ENCODE results near the gene ASCL4.
A peak's percentile ranks its signal among the peaks of the same experiment; 100 is the strongest.
"Not testable (repeated sequence)": the region's sequence is repeated elsewhere in the genome, so short reads cannot be mapped to it uniquely, and the experiment has no call there.

ASCL4 gene, protein sequence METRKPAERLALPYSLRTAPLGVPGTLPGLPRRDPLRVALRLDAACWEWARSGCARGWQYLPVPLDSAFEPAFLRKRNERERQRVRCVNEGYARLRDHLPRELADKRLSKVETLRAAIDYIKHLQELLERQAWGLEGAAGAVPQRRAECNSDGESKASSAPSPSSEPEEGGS

DNA sequence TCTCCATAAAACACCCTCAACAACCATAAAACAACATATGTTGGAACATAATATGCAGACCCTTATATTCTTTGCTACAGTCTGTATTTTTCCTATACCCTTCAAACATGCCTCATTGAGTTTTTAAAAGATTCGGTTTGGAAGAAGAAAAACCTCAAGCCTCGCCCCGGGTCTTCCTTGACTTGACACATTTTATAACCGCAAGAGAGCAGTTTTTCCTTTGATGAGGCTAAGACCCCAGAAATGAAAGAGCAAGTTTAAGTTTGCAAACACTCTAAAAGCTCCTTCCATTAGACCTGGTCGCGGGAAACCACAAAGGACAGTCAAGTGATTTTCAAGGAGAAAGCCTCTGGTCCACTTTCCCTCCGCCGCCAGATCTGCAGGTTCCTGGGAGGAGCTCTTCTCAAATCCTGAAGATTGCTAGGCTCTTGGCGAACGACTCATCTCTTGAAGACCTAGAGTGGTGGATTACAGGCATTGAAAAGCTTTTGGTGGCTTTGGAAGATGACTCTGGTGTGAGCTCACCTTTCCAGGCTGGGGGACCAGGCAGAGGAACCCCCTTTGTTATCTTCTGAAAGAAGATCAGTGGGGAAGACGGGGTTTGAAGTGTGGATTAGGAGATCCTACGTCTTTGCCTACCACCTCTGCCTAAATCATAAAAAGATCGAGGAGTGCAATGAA lies at the start of gene ASCL4:
ASCL4 (plus strand) TSS at position 356 of the 681 bp plus-strand sequence. CDS start 515 bp downstream, outside the sequence.
- no peak for DNase-seq (ENCODE audit: low spot score)

DNA sequence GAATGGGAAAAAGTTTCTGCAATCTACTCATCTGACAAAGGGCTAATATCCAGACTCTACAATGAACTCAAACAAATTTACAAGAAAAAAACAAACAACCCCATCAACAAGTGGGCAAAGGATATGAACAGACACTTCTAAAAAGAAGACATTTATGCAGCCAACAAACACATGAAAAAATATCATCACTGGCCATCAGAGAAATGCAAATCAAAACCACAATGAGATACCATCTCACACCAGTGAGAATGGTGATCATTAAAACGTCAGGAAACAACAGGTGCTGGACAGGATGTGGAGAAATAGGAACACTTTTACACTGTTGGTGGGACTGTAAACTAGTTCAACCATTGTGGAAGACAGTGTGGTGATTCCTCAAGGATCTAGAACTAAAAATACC lies 47.2 kb upstream of the ASCL4 start:
- not testable (repeated sequence) for DNase-seq (ENCODE audit: low spot score)

DNA sequence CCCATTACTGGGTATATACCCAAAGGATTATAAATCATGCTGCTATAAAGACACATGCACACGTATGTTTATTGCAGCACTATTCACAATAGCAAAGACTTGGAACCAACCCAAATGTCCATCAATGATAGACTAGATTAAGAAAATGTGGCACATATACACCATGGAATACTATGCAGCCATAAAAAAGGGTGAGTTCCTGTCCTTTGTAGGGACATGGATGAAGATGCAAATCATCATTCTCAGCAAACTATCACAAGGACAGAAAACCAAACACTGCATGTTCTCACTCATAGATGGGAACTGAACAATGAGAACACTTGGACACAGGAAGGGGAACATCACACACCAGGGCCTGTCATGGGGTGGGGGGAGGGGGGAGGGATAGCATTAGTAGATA lies 46.8 kb upstream of the ASCL4 start:
- not testable (repeated sequence) for DNase-seq (ENCODE audit: low spot score)

DNA sequence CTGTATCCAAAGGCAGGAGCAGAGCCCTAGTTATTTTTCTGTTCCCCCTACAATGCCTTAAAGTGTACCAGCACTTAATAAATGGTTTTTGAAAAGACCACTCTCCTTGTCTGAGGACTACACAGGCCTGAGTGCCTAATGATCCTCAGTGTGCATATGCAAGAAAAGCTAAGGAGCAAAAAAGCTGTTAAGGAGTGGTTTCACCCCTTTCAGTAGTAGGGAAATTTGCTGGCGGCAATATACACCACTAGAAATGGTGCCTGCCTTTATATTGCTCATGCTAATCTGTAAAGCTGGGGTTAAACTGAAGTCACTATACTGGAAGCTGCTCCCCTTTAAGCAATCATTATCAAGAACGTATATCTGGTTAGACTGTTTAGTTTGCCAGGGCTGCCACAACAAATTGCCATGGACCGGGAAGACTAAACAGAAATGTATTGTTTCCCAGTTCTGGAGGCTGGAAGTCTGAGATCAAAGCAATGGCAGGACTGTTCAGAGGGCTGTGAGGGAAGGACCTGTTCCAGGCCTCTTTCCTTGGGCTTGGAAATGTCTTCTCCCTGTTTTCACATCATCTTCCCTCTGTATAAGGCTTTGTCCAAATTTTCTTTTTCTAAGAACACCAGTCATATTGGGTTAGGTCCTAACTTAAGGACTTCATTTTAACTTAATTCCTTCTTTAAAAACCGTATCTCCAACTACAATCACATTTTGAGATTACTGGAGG lies 43.7 kb upstream of the ASCL4 start:
- no peak for DNase-seq (ENCODE audit: low spot score)

DNA sequence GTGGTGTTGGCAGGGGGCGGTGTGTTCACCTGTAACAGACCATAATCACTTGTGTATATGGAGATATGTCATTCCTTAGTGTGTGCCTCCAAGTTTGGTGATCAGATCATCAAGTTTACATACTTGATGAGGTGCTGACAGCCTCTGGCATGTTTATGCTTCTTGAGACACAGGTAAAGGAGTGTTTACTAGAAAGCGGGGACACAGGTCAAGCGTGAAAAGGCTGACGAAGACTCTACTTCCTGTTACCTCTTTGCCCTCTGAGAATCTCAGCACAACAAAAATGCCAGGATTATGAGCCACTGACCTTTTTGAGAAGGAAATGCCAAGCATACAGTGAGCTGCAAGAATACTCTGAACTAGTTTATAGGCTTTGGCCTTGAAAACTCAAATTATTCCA lies 43.1 kb upstream of the ASCL4 start:
- peak; percentile 10 for DNase-seq (ENCODE audit: low spot score)

DNA sequence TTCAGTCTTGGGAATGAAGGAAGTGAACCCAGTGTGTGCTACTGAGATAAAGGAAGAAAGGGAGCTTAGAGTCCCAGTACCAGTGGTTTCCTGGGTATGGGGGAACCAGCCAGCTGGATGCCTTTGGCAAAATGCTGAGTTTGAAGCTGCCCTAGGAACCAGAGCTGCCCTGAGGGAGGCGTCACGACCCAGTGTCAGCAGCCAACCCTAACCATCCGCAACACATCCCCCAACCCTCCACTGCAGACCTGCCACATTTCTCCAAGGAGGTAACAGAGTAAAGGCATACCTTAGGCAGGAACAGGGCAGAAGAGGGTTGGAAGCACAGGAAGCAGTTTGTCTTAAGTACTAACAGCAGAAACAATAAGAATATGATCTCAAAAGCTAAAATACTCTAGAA lies 42.1 kb upstream of the ASCL4 start:
- DNase-seq (ENCODE audit: low spot score): no peak

DNA sequence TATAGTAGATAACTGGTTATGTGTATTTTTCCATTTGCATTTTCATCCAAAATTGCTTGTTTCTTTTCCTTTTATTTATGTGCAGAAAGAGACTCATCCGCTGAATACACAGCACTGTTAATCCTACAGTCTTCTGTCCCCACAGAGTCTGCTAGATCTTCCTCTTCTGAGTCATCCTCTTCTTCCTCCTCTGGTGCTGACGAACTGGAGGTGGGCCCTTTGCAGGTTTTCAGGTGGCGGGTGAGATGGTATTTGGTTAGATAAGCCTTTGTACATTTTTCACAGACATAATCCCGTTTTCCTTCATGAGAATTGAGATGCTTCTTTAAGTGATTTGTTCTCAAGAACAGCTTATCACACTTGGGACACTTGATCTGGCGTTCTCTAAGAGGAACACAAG lies 40.4 kb upstream of the ASCL4 start:
- no peak for DNase-seq (ENCODE audit: low spot score)

DNA sequence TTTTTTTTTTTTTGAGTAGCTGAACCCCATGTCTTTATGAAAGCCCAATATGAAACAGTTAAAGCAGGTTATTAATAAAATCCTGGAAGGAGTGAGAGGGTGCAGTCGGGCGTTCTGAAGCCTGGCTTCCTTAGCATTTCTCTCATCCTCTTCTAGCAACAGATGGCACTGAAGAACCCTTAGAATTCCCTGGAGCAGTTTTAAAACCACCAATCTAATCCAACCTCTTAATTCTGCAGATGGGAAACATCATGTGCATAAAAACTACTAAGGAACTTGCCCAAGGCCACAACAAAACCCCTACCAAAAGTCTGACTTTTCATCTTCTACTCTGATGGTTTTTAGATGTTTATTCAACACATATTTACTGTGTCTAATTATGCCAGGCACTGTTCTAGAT lies 38.7 kb upstream of the ASCL4 start:
- no peak for DNase-seq (ENCODE audit: low spot score)

DNA sequence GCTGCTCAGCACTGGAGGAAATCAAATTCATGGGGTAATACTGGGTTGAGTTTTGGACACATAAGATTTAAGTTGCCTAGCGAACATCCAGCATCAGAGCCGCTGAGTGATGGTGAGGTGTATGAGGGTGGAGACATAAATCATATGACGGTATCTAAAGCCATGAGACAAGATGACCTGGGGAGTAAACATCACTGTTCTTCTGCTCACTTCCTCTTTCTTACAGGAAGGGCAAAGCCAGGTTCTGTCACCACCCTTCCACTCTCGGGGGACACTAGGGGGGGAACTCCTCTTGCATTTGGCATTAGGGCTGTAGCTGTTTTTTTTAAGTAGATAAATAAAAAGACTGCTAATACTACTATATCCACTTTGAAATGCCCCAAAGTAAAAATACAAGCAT lies 37.6 kb upstream of the ASCL4 start:
- no peak for DNase-seq (ENCODE audit: low spot score)

DNA sequence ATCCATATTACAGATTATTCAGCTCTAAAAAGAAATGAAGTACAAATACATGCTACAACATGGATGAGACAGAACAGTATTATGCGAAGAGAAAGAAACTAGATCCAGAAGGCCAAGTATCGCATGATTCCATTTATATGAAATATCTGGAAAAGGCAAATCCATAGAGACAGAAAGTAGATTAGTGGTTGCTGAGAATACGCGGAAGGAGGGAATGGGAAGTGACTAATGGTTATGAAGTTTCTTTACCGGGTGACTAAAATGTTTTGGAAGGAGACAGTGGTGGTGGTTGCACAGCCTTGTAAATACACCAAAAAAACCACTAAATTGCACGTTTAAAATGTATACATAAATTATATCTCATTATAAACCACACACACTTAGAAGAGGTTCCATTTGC lies 26.0 kb upstream of the ASCL4 start:
- no peak for DNase-seq (ENCODE audit: low spot score)

DNA sequence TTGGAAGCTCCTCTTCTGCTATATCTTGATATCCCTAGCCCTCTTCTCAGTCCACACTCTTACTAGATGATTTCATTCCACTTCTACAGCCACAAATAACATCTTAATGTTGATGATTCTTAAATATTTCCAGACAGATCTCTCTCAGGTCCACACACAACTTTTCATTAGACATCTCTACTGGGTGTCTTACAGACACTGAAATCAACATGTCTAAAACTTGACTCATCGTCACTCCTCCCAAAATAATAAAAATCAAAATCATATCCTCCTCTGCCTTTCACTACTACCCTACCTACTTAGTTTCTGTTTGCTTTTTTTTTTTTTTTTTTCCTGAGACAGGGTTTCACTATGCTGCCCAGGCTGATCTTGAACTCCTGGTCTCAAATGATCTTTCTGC lies 25.4 kb upstream of the ASCL4 start:
- no peak for DNase-seq (ENCODE audit: low spot score)

DNA sequence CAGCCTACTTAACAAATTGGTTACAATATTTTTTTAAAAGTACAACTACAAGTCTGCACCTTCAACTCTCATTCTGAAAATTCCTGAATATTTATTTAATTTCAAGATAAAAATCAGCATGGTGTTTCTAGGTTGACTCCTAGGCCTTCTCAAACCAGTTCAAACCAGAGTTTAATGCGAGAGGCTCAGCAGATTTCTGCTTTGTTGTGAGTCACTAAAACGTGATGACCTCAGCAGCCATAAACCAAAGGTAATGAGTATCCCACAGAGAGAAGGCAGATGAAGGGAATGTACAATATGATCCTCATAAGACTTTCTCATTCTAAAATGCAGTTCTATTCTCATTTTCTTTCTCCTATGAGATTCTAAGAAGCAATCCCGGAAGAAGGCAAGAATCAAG lies 15.1 kb upstream of the ASCL4 start:
- DNase-seq (ENCODE audit: low spot score): peak; percentile 27

DNA sequence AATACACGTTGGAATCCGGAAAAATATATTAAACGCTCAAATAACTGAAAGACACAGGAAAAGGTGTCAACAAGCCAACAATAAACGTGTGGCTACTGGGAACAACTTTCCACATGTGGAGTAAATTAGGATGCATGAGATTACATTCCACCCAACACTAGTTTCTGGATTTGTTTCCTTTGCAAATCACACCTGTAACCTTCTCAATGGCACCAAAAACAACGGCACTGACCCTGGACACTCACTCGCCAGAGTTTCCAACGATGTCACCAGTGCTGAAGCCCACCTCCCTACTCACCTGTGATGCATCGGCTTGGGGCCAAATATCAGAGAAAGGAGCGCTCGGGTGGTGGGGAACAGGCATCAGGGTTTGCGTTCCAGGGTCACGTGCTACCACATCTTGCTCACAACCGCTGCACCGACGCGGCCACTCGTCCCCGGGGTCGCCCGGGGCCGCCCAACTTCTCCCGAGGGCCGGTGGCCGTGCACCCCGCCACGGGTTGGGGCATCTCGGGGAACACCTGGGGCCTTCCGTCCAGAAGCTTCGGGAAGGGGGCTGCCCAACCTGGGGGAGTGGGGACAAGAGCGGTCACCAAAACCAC lies 14.2 kb upstream of the ASCL4 start:
- peak; percentile 16 for DNase-seq (ENCODE audit: low spot score)

DNA sequence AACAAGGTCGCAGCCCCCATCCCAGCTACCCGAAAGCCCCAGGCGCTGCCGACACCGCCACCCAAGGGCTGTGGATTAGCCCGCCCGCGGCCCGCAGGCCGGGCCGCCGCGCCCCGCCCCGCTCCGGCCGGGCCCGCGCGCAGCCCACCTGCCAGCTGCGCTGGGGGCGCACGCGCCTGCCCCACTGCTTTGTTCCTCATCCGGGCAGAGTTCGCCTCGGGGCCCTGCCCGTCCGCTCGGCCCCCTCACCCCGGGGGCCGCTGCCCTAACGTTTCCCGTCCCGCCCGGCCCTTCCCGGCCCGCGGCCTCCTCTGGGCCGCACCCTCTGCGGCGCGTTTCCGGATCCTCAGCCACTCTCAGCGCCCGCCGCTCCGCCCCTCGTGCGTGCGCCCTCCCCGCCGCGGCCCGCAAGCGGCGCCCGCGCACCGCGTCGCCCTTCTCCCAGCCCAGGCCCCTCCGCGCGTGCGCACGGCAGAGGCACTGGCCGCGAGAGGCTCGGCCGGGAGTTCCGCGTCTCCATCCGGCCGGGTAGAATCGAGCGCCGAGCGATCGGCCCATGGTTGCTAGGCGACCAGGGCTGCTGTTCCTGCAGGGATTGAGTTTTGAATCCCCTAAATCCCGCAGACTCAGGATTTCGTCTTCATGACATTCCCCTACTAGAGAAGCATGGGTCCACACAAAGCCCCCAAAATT lies 13.5 kb upstream of the ASCL4 start, which contains the start of gene PRDM4:
PRDM4 (minus strand) TSS at position 329 of the 693 bp plus-strand sequence. CDS start 622 bp downstream, outside the sequence.
- peak; percentile 92 for DNase-seq (ENCODE audit: low spot score)

DNA sequence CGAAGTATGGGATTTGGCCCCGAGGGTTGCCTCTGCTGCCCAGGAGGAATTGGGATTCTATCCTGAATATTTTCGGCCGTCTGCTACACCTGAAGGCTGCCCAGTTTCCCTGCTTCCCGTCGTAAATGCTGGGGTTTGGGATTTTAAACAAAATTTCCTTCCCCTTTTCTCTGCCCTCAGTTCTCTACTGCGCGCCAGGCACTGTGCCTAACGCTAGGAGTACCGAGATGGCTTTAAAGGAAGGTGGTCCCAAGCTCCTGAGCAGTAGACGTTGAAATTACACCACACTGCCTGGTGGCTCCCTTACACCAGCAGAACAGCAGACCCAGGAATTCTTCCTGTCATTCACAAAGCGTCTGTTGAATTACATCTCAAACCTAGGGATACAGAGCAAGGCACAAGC lies 13.0 kb upstream of the ASCL4 start:
- DNase-seq (ENCODE audit: low spot score): peak; percentile 45

DNA sequence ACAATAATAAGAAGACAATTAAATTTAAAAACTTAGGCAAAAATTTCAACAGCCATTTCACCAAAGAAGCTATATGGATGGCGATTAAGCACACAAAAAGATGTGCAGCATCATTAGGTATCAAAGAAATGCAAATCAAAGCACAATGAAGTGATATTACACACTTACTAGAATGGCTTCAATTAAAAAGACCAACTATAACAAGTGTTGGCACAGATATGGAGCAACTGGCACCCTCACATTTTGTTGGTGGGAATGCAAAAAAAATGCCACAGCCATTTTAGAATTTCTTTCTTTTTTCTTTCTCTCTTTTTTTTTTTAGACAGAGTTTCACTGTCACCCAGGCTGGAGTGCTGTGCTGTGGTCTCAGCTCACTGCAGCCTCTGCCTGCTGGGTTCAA lies 11.6 kb upstream of the ASCL4 start:
- DNase-seq (ENCODE audit: low spot score): no peak

DNA sequence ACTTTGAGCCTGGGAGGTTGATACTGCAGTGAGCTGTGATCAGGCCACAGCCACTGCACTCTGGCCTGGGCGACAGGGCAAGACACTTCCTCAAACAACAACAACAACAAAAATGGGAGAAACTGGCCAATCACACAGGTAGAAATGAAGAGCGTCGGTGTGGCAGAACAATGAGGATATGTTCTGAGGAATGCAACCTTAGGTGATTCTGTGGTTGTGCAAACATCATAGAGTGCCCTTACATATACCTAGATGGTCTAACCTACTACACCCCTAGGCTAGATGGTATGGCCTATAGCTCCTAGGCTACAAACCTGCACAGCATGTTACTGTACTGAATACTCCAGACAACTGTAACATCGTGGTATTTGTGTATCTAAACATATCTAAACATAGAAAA lies 9.9 kb upstream of the ASCL4 start:
- no peak for DNase-seq (ENCODE audit: low spot score)

DNA sequence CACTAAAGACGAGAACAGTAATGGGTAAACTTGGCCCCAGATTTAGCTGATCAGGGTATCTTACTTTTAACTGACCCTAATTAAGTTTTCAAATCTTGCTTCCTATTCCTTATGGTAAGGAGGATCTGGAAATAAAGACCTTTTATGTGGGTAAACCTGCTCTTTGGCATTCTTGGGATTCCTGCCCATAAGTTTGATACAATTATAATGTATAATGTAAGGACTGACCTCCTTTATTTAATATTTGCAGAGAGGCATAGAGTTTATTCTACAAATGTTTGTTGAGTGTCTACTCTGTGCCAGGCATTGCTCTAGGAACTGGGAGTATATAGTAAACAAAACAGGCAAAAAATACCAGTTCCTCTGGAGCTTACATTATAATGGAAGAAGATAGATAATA lies 9.2 kb upstream of the ASCL4 start:
- DNase-seq (ENCODE audit: low spot score): no peak

DNA sequence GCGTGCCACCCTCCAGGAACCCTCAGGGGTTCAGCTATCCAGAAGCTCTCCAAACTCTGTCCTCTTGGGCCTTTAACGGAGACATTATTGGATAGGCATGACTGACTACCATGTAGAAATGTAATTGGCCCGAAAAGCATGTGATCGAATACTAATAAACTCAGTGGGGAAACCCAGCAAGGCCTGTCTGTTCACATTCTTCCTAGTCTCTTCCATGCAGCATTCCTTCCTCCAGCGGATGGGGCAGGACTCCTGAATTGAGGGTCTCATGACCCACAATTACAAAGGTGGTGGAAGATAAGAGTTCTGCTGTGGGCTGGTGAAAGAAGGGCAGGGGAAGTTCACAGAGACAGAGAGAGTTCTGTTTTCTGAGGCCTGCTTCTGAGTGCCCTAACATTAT lies 7.0 kb upstream of the ASCL4 start:
- DNase-seq (ENCODE audit: low spot score): no peak

DNA sequence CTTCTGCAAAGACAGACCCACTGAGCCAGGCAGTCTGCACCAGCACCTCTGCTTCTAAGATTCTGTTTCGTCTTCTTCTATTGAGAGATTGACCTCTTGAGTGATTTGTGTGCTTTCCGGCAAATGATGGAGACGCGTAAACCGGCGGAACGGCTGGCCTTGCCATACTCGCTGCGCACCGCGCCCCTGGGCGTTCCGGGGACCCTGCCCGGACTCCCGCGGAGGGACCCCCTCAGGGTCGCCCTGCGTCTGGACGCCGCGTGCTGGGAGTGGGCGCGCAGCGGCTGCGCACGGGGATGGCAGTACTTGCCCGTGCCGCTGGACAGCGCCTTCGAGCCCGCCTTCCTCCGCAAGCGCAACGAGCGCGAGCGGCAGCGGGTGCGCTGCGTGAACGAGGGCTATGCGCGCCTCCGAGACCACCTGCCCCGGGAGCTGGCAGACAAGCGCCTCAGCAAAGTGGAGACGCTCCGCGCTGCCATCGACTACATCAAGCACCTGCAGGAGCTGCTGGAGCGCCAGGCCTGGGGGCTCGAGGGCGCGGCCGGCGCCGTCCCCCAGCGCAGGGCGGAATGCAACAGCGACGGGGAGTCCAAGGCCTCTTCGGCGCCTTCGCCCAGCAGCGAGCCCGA lies 703 bp downstream of the ASCL4 start:
- no peak for DNase-seq (ENCODE audit: low spot score)

DNA sequence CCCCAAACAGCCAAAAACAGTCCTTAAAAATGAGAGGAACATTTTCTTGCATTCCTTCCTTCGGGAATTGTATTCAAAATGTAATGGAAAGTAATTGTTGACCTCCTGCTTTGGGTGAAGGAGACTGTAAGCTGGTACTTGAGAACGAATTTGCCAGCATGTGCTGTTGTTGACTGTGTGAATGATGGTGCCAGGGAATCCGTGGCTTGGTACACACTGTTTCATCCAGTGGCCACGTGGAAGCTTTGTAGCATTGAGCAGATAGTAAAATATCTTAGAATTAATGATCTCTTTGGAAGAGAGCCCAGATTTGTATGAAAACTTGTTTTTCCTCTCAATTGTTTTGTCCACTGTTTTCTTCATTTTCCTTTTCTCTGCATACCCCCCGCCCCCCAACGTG lies 1.7 kb downstream of the ASCL4 start:
- no peak for DNase-seq (ENCODE audit: low spot score)

Data from cerebellar cortex (tissue), 1 donor.